Heart left ventricle (tissue), 13 donors: ENCODE results near the gene LINGO3.

Source experiments
- CTCF ChIP-seq, 12 donors: fragments of 200-600 bp; sonication (generic) in 4 of 12; IDR thresholded peaks; one replicate each; pipeline versions ENCODE4 v1.5.0 to v1.8.0; 2018 to 2022; ENCODE audit warnings: antibody characterized with exemption in 12 of 12, mild to moderate bottlenecking in 5 of 12
- POLR2A ChIP-seq, 2 donors: fragments of 450-650 bp; IDR thresholded peaks; one replicate each; pipeline ENCODE4 v1.6.1; 2017; ENCODE audit warnings: antibody characterized with exemption in 2 of 2, mild to moderate bottlenecking in 2 of 2, moderate library complexity in 2 of 2
- donor health status: ischemic (EF 13 %, LVEDD 7.1; RV severe dilation, severe dysfunction).
- donor health status: DM: no; HTN: yes; CAD: no.
- donor health status: DM: no; HTN: no; CAD: no.
- donor health status: ischemic (EF 25% LVEDD 6.9; RV normal size, moderate dysfunction).
- donor health status: ischemic (EF 25% LVEDD 5.7; RV mildly dilated, moderate dysfunction).
- donor health status: ischemic (EF 35%, LVEDD 5.7; RV mildly dilated, moderate dysfunction).
- donor health status: nonischemic (EF 11% LVEDD 7.7; RV severe dilation, severe dysfunction).
- donor health status: DM: yes; HTN: yes; CAD: no.
- donor health status: PGD.
- donor health status: ischemic (EF 29% LVEDD 5.4; RV normal size, mild dysfunction).
- donor health status: nonischemic (EF 23%, LVEDD 6.1; RV moderate dilation, normal function).

- TF ChIP-seq CTCF (IDR thresholded peaks at IDR 0.05) (no peak), POLR2A (IDR thresholded peaks at IDR 0.05) (no peak)
These were observed 41.6 kb downstream of the LINGO3 start for GRCh38 chr19:2266183-2266993.
